T-helper 1 cell treated with Interleukin-12 subunit alpha and Interleukin-12 subunit beta and Interleukin-4 antibody, amounts not matched to agents 30 ng/mL and 1 ng/mL, for 36 hours (primary cell): ENCODE data around the gene PRR12. TPM values are rescaled to one million over a fixed set of nuclear protein-coding genes. Genes with fewer than 3 reads are reported as not detected.

Experiments
- intact Hi-C: fragments of 100-400 bp; cut with micrococcal nuclease; formaldehyde crosslinking; loops from one replicate; pipeline ENCODE4 v1.15.1; 2024
- total RNA-seq: library from RNA; stranded (reverse); gene quantifications from 2 replicates; pipeline ENCODE4 v1.2.3, GENCODE V29; 2022

The PRR12 gene, protein sequence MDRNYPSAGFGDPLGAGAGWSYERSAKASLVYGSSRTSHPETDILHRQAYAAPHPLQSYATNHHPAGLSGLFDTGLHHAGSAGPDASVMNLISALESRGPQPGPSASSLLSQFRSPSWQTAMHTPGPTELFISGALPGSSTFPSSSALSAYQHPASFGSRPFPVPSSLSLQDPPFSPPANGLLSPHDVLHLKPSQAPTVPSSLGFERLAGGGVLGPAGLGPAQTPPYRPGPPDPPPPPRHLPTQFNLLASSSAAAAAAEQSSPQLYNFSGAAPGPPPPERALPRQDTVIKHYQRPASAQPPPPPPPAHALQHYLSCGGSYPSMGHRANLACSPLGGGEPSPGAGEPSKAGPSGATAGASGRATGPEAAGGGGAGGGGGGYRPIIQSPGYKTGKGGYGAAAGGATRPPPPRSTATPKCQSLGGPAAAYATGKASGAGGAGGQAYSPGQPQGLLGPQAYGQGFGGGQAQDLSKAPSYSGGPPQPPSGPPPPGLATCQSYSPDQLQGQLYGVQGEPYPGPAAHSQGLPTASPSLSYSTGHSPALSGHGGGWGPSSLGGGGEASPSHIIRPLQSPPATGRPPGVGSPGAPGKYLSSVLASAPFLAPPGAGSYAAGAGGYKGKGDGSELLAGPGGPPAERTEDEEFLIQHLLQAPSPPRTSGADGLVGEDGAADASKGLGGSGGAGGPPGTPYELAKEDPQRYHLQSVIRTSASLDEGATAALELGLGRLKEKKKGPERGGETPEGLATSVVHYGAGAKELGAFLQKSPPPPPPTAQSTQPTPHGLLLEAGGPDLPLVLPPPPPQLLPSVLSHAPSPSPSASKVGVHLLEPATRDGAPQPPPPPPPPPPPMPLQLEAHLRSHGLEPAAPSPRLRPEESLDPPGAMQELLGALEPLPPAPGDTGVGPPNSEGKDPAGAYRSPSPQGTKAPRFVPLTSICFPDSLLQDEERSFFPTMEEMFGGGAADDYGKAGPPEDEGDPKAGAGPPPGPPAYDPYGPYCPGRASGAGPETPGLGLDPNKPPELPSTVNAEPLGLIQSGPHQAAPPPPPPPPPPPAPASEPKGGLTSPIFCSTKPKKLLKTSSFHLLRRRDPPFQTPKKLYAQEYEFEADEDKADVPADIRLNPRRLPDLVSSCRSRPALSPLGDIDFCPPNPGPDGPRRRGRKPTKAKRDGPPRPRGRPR (N-terminal part only)
- 41.8 and 42.2 TPM in 2 replicates for total RNA-seq

DNA sequence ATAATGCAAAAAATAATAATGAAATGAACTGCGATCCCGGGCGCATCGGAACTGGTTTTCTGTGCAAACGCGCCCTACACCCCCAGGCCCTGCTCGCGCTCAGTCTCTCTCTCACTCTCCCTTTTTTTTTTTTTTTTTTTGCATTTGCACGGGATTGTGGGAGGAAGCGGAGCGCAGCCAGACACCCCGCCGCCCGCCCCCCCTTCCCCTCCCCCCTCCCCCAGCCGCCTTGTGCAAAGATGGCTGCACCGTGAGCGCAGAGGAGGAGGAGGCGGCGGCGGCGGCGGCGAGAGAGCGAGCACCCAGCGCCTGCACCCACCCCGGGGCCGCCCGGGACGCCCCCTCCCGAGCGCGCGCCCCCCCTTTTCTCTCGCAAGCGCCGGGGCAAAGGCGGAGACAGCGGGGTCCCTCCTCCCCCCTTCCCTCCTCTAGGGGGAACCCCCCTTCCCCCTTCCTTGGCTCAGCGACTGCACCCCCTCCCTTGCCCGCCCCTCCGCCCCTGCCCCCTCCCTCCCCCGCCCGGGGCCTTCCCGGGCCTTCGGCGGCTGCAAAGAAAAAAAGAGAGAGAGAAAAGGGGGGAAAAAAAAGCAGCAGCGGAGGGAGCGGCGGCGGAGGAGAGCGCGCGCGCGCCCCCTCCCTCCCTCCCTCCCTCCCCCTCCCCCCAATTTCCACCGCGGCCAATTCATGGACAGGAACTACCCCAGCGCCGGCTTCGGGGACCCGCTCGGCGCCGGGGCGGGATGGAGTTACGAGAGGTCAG lies at the start of gene PRR12:
Gene PRR12, plus strand, starts transcription at position 212 of the 760 bp plus-strand sequence. Its CDS starts 473 bp downstream, at position 685.
- intact Hi-C loops: loop anchor here (1.0 to 10.0 kb wide), 15 partner anchors 11 to 476 kb away; partner anchors contain the start of genes AKT1S1, ATF5, BCL2L12 and C19orf73

DNA sequence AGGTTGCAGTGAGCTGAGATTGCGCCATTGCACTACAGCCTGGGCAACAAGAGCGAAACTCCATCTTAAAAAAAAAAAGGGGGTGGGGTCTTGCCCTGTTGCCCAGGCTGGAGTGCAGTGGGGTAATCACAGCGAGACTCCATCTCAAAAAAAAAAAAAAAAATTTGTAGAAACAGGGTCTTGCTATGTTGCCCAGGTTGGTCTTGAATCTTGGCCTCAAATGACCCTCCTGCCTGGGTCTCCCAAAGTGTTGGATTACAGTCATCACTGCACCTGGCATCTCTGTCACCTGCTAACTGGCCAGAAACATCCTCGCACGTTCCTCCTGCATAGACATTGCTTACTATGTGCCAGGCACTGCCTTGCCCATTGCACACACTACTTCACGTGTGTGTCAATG lies 49.1 kb upstream of the PRR12 start:
- intact Hi-C loops: no loop called here

DNA sequence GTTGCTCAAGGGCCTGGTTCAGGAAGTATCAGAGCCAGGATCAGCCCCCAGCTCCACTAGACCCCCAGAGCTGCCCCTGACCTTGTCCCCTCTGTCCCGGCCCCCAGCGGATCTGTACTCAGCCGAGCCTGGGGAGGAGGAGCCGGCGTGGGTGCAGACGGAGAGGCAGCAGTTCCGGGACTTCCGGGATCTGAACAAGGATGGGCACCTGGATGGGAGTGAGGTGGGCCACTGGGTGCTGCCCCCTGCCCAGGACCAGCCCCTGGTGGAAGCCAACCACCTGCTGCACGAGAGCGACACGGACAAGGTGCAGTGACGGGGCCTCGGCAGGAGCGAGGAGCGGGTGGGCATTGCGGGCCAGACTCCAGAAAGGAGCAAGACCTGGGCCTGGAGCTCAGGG lies 48.5 kb upstream of the PRR12 start:
- intact Hi-C loops: no loop called here

DNA sequence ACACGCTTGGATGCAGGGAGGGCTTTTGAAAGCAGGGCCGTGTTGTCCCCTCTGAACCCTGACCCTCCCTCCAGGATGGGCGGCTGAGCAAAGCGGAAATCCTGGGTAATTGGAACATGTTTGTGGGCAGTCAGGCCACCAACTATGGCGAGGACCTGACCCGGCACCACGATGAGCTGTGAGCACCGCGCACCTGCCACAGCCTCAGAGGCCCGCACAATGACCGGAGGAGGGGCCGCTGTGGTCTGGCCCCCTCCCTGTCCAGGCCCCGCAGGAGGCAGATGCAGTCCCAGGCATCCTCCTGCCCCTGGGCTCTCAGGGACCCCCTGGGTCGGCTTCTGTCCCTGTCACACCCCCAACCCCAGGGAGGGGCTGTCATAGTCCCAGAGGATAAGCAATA lies 48.0 kb upstream of the PRR12 start:
- intact Hi-C loops: no loop called here

DNA sequence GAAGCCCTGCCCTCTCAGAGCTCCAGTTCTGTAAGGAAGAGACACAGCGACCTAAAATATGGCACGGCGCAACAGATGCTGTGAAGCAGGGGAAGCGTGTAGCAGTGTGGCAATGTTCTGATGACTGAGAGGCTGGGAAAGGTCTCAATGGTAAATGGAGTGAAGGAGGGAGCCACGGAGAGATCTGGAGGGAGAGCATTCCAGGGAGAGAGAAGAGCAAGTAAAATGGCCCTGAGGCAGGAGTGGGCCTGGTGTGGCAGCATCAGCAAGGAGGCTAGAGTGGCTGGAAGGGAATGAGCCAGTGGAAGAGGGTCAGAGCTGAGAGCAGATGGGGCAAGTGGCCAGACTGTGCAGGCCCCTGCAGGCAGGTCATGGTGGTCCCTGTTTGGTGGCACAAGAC lies 46.8 kb upstream of the PRR12 start:
- intact Hi-C loops: no loop called here

DNA sequence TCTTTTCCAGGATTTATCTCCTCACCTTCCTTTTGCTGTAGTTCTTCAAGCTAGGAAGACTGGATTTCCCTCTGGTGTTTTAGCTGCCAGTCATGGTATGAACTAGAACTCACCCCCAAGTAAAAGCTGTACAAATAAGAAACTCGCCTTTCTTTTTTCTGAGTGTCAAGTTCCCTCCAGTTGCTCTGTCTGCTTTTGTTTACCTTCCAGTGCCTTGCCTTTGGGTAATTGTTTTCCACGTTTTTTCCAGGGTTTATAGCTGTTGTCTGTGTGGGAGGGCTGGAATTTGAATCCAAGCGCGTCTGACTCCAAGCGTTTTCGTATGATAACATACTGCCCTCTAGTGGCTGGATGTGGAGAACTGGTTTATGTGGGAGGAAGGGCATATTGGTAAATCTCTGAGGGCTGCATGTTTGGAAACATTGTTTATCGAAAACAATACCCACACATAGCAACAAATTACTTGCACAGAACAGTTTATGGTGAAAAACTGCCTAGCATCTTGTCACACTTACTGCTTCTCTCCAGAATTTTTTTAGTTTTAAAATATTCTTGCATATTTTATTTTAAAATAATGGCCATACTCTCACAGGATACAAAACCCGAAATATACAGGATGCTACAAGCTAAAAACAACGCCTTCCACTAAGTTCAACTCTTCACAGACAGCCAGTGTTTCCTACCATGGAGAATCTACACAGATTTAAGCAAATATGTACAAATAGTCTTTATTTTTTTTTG lies 44.0 kb upstream of the PRR12 start:
- intact Hi-C loops: loop anchor here (1.0 to 2.0 kb wide), 4 partner anchors 13 to 72 kb away; partner anchors contain the start of gene FLT3LG

DNA sequence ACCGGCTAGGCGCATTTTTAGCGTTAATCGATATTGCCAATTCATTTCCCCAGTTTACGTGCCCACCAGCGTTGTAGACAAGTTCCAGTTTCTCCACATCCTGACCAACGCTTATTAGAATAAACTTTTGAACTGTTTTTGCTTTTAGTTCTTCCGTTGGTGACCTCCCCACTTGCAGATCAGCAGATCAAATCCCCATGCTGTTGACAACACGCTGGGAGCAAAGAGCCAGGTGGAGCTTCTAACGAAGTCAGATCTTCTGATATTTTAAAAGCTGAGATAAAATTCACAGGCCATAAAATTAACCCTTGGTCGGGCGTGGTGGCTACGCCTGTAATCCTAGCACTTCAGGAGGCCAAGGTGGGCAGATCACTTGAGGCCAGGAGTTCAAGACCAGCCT lies 41.9 kb upstream of the PRR12 start:
- intact Hi-C loops: no loop called here

DNA sequence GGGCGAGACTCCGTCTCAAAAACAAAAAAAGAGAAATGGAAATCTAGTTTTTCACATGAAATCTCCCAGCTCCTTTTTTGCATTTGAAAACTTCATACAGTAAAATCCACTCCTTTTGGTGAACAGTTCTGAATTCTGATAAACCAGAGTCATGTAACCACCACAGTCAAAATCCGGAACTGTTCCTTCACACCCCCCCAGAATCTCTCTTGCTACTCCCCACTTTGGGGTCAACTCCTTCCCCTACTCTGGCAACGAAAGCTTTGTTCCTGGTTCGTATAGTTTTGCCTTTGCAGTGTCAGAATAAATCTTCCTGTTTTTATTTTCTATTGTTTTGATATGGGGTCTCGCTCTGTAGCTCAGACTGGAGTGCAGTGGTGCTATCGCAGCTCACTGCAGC lies 39.5 kb upstream of the PRR12 start:
- intact Hi-C loops: no loop called here

DNA sequence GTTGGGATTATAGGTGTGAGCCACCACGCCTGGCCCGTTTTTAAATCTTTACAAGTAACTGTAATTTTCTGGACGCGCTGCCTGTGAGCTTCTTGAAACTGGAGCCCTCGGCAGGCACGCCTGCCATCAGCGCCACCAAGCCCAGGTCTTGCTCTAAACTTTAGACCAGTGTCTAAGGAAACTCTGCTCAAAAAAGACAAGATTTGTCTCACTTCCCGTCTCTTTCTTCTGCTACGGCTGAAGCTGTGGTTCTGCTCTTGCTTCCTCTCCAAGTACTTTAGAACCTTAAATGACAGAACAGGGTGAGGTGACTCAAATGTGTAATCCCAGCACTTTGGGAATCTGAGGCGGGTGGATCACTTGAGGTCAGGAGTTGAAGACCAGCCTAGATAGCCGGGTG lies 38.2 kb upstream of the PRR12 start:
- intact Hi-C loops: no loop called here

DNA sequence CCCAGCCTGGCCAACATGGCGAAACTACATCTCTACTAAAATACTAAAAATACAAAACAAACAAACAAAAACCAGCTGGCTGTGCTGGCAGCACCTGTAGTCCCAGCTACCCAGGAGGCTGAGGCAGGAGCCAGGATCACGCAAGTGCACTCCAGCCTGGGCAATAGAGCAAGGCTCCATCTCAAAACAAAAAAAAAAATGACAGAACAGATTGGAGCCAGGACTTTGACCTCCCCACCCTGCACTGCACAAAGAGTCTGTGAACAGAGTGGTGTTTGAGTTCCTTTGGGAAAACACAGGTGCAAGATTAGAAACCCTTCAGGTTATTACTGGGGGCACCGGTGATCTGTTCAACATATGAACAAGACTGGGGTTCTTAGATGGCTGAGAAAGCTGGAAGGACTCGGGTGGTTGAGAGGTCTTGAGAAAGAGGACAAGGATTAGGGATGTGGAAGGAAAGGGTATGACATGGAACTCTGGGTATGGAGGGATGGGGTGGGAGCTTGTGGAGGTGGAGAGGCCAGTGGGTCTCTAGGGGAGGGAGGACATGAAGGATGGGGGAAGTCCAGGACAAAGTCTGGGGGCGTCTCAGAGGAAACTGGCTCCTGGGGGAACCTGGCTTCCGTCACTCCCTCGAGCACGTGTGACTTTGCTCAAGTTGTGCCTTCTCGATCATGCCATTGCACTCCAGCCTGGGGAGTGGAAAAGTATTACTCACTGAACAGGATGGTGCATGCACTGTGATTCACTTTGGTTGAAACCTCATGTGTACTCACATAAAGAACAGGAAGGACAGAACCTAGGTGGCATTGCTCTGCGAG lies 37.3 kb upstream of the PRR12 start:
- intact Hi-C loops: loop anchor here (1.0 to 2.0 kb wide), 2 partner anchors 15 to 37 kb away; partner anchors contain the start of gene PRR12

DNA sequence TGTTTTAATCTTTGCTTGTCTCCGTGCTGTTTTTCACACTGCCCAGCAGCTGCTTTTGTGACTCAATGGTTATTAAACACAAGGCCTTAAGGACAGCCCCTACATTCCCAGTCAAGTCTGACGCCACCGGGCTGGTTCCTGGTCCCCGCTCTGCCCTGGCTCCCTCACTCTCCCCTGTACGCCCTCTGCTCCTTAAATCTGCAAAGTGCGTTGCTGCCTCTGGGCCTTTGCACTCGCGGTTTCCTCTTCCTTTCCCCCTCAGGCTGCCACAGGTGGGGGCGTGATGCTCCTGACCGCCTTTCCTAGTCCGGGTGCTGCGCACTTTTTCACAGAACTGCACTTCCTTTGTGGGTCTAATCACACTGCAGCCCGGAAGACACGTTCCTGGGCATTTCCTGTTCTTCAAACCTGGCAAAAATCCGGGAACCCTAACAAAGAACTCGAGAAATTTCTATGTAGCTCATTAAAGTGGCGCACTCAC lies 36.2 kb upstream of the PRR12 start:
- intact Hi-C loops: loop anchor here (1.0 to 2.0 kb wide), 2 partner anchors 14 to 36 kb away; partner anchors contain the start of gene PRR12

DNA sequence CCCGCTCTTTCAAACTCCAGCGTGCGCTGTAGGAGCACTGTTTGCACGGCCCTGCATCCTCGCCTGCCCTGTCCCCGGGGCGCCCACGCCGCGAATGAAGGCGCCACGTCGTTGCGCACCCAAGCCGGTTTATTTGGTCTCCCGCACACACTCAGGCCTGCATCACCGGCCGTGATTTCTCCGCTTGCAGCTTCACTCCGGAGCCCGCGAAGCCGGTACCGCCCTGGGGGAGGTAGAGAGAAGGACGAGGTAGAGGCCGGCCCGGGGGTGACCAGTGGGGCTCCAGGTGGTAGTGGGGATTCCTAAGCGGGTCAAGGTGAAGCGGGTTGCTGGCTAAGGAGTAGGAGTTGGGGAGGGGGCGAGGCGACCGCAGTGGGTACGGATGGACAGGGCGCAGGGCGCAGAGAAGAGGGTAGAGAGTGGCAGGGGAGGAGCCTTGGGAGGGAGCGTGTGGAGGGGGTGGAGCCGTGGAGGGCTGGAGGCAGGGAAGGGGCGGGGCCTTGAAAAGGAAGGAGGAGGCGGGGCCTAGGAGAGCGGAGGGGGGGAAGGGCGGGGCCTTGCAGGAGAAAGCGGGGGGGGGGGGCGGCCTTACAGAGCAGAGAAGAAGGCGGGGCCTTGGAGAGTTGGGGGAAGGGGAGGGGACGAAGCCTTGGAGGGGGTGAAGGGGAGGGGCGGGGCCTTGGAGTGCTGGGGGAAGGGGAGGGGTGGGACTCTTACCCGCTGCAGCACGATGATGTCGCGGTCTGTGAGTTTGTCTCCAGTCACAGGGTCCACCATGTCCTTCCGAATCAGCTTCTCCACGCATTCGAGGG lies 35.2 kb upstream of the PRR12 start:
- intact Hi-C loops: loop anchor here (1.0 to 2.0 kb wide), 2 partner anchors 35 to 84 kb away; partner anchors contain the start of genes PRR12 and RRAS

DNA sequence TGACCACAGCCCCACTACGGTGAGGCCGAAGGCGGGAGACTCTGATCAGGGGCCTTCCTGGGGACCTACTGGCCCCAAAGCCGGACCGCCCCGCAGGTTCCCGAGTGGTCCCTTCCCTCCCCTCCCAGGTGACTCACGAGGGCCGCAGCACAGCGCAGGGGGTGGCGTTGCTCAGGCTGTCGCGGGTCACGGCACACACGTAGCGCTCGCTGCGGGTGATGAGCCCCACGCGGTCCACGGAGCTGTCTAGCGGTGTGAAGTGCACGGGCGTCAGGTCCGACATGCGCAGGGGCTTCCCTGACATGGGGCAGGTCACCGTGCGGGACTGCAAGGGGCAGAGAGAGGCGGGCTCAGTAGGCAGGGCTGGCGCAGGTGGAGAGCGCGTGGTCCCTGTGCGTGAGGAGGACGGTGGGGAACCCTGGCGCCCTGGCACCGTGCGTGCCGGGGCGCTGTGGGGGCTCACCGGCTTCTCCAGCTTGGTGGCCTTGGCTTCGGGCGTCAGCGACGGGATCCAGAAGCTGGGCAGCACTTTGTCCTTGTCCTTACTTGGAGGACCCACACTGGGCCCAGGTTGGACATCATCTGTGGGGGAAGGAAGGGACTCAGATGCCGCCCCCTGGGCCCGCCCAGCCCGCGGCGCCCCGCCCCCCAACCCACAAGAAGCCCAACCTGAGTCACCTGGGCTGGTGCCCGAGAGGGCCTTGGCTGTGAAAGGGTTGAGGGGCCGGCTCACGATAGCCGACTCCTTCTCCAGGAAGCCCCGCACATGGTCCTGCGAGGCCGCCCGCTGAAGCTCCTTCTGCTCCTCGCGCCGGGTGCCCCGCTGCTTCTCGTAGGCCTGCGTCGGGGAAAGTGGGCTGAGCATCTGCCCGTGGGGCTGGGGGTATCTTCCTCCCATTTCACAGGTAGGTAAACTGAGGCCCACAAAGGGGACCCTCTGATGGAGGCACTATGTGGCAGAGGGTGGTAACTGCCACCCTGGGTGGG lies 34.3 kb upstream of the PRR12 start:
- intact Hi-C loops: loop anchor here (1.0 kb wide), 1 partner anchor 84 kb away; the partner anchor contains the start of gene RRAS

DNA sequence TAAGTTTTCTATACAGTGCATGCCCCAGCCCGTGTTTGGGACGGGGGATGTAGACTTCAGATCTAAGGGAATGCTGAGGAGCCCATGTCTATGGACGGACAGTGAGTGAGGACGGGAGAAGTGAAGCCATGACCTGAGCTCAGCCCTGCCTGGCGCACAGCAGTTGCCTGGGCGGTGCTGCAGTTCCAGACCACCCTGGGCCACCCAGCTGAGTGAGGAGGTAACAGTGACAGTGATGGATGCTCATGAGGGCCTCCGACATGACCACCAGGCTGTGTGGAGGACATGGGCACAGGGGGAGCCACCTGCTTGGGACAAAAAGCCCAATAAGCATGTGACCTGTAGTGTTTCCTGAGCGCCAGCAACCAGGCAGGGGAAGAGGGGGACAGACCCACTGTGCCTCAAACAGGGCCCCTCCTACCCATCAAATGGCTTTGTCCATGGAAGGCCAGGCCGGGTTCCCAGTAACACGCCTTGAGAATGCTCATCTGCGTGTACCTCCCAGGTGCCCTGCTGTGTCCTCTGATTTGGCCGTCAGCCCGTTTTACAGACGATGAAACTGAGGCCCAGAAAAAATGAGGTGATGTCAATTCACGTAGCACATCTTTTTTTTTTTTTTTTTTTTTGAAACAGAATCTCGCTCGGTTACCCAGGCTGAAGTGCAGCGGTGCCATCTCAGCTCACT lies 33.2 kb upstream of the PRR12 start:
- intact Hi-C loops: no loop called here

DNA sequence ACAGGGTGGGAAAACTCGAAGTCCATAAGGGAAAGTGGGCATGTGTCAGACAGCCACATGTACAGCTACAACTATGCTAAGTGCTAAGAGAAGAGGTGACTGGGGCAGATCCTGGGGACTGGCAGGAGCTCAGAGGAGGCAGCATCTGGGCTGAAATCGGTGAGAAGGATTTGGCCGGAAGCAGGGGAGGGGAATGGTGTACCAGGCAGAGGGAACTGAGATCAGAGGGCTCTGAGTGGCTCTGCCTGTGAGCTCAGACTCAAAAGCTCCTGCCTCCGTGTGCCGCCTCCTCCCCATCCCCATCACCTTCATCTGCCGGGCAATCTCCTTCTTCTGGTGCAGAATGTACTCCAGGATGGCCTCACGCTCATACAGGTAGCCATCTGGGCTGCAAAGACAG lies 32.4 kb upstream of the PRR12 start:
- intact Hi-C loops: no loop called here

DNA sequence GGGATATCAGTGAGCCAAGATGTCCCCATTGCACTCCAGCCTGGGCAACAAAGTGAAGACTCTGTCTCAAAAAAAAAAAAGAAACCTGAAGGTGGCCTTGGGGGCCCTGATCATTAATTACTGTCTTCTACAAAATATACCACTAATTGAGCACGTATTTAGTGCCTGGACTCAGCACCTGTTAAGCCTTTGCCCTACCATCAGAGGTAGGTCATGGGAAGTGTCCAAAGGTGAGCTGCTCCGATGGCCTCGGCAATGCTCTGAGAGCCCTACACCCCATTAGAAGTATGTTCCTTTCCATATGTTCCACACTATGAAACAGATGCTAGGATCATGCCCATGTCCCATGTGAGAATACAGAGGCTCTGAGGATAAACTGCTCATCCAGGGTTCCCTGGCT lies 31.5 kb upstream of the PRR12 start:
- intact Hi-C loops: no loop called here
